Stomach (tissue), 4 donors: ENCODE measurements around the gene CD82.

Experiments used
- CTCF ChIP-seq, 7 experiments: fragments of 450-650 bp in 4 of 7; fragments of 200-600 bp in 3 of 7; sonication (generic) in 3 of 7; IDR thresholded peaks; one replicate each; pipeline ENCODE4 v1.5.1; 2016 to 2019; ENCODE audit warnings: antibody characterized with exemption in 7 of 7, control low read depth in 2 of 7, mild to moderate bottlenecking in 1 of 7
- EP300 ChIP-seq: sonication (generic); formaldehyde crosslinking; IDR thresholded peaks from one replicate; pipeline ENCODE4 v1.6.1; 2017; ENCODE audit warnings: antibody characterized with exemption
- POLR2A ChIP-seq, 4 donors: fragments of 450-650 bp; IDR thresholded peaks; one replicate each; pipeline ENCODE4 v1.6.1; 2016; ENCODE audit warnings: antibody characterized with exemption in 4 of 4, control low read depth in 2 of 4, mild to moderate bottlenecking in 1 of 4, moderate library complexity in 1 of 4
- POLR2AphosphoS5 ChIP-seq, 3 donors: sonication (generic); formaldehyde crosslinking; IDR thresholded peaks; one replicate each; pipeline ENCODE4 v1.6.1; 2016; ENCODE audit warnings: antibody characterized with exemption in 3 of 3

DNA sequence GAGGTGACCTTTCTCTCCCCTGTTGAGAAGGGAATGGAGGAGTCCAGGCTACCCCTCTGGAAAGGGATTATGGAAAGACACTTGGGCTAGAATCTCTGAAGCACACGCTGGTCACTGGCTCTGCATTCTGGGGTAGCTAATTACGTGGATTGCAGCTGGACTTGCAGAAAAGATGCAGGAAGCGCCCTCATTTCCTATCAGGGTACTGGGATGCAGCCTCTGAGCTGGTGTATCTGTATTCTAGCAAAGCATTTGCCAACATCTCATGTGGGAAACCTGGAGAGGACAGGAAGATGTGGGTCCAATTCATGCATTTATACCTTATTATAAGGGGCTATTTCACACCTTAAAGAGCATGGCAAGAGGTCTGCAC is 44.3 kb downstream of the CD82 start:
- no peak for TF ChIP-seq CTCF (IDR thresholded peaks at IDR 0.05)
- no peak for TF ChIP-seq POLR2A (IDR thresholded peaks at IDR 0.05)
- TF ChIP-seq POLR2AphosphoS5 (IDR thresholded peaks at IDR 0.05): no peak
- no peak for TF ChIP-seq EP300
